Tibial nerve (tissue), 4 donors: Measurements from ENCODE around the gene RIN3. TPM values are rescaled to one million over a fixed set of nuclear protein-coding genes. Genes with fewer than 3 reads are reported as not detected.

Experiments
- DNase-seq, 2 donors: peaks; one replicate each; pipeline ENCODE4 v3.0.0-alpha.2; 2019; ENCODE audit warnings: low spot score in 2 of 2
- H3K27ac ChIP-seq, 4 donors: fragments of 200-600 bp; sonication (generic) in 3 of 4; one replicate each; pipeline ENCODE4 v1.5.1; 2017 to 2019; ENCODE audit warnings: mild to moderate bottlenecking in 1 of 4
- H3K27me3 ChIP-seq, 2 donors: fragments of 200-600 bp; sonication (generic) in 1 of 2; one replicate each; pipeline versions ENCODE4 v1.5.1 to v1.6.0; 2017 to 2019
- H3K36me3 ChIP-seq, 3 donors: fragments of 200-600 bp; sonication (generic); one replicate each; pipeline ENCODE4 v1.5.1; 2018 to 2019
- H3K4me1 ChIP-seq, 4 donors: fragments of 200-600 bp; sonication (generic) in 3 of 4; one replicate each; pipeline ENCODE4 v1.5.1; 2017 to 2019
- H3K4me3 ChIP-seq, 4 donors: fragments of 200-600 bp; sonication (generic) in 3 of 4; one replicate each; pipeline ENCODE4 v1.5.1; 2017 to 2019; ENCODE audit warnings: mild to moderate bottlenecking in 1 of 4, moderate library complexity in 1 of 4
- H3K9me3 ChIP-seq, 4 donors: fragments of 200-600 bp; sonication (generic) in 3 of 4; one replicate each; pipeline ENCODE4 v1.5.1; 2017 to 2019
- EP300 ChIP-seq, 2 donors: sonication (generic); formaldehyde crosslinking; IDR thresholded peaks; one replicate each; pipeline ENCODE4 v1.6.1; 2017; ENCODE audit warnings: antibody characterized with exemption in 2 of 2, mild to moderate bottlenecking in 1 of 2
- POLR2A ChIP-seq, 2 donors: fragments of 450-650 bp; IDR thresholded peaks; one replicate each; pipeline ENCODE4 v1.6.1; 2017; ENCODE audit warnings: antibody characterized with exemption in 2 of 2, mild to moderate bottlenecking in 2 of 2, moderate library complexity in 2 of 2
- WGBS, 2 donors: methylation state at CpG; one replicate each; pipeline ENCODE4 v1.1.5; 2018; 5-methylcytosine and 5-hydroxymethylcytosine counted together
- total RNA-seq, 4 donors: library from RNA; depleted of rRNA; stranded (reverse); fragments of >200 nt; gene quantifications; one replicate each; pipeline ENCODE4 v1.1.0, GENCODE V29; 2016
- TF ChIP-seq, protein P1 (sequence below), 5 experiments: fragments of 200-600 bp in 3 of 5; fragments of 450-650 bp in 2 of 5; sonication (generic) in 3 of 5; IDR thresholded peaks; one replicate each; pipeline ENCODE4 v1.5.1; 2016 to 2019; ENCODE audit warnings: antibody characterized with exemption in 5 of 5, mild to moderate bottlenecking in 3 of 5, moderate library complexity in 2 of 5

Gene RIN3
- total RNA-seq, 4 donors from 2014 or later: 14.2 to 34.2 (median 15.5) TPM

DNA sequence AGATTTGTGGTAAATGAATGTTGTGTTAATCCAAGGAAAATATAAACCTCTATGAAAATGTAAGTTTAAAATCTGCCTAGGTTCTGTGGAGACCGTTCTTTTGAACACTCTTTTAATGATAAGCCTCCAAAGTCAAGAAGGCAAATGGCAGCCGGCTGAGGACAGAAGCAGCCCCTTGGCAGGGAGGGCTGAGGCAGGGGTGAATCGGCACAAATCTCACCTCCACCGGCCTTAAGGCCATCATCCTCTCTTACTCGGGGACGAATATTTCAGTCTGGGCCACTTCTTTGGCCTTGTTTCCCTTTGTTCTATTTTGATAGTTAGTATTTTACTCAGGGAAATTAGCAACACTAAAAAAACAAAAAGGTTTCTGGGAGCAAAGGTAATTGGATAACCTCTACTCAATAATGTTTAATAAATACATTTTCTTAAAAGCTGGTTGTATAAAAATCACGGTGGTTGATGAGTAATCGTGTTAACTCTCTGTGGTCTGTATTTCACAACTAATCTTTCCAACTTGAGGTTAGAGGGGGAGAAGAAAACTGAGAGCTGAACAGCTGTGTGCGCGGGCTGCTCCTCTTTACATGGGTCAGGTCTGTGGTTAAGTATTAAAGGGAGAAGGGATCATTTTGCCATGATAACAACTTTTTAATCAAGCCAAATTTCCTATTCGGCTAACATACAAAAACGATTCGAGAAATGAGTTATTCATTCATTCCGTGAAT lies 216.2 kb downstream of the RIN3 start:
- Histone ChIP-seq H3K4me1 (peaks cover 0 to 6% (median 2%) of the 10 kb centered on the region in 4 donors), H3K36me3 (peaks cover 0 to 40% (median 5%) of the 10 kb centered on the region in 3 donors), H3K9me3 (no peaks in the 10 kb centered on the region), H3K27ac (no peak overlapping the region), H3K27me3 (no peaks in the 10 kb centered on the region), H3K4me3 (no peak overlapping the region)
- no peak for TF ChIP-seq EP300 (IDR thresholded peaks at IDR 0.05)
- DNase-seq: no peak
- 67 to 74% methylated on average over 14 of the region's 14 CpGs for WGBS, 2 donors

DNA sequence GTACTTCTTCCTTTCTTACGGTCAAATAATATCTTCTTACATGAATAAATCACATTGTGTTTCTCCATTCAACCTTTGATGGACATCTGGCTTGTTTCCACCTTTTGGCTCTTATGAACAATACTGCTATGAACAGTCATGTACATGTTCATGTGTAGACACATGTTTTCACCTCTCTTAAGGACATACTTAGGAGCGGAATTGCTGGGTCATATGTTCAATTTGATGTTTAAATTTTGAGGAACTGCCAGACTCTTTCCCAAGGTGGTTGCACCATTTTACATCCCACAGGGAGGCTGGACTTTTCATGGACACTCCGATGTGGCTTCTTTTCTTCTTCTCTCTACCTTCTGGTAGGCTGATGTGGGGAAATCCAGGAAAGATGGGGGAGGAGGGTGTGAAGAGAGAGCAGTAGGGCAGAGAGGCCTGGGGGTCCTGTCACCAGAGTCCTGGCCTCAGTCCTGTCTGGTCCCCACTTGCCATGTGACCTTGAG lies 218.1 kb downstream of the RIN3 start:
- no peaks in the 10 kb centered on the region for H3K27me3 ChIP-seq
- TF ChIP-seq, protein P1, sequence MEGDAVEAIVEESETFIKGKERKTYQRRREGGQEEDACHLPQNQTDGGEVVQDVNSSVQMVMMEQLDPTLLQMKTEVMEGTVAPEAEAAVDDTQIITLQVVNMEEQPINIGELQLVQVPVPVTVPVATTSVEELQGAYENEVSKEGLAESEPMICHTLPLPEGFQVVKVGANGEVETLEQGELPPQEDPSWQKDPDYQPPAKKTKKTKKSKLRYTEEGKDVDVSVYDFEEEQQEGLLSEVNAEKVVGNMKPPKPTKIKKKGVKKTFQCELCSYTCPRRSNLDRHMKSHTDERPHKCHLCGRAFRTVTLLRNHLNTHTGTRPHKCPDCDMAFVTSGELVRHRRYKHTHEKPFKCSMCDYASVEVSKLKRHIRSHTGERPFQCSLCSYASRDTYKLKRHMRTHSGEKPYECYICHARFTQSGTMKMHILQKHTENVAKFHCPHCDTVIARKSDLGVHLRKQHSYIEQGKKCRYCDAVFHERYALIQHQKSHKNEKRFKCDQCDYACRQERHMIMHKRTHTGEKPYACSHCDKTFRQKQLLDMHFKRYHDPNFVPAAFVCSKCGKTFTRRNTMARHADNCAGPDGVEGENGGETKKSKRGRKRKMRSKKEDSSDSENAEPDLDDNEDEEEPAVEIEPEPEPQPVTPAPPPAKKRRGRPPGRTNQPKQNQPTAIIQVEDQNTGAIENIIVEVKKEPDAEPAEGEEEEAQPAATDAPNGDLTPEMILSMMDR (IDR thresholded peaks at IDR 0.05): no peak
- no peak for TF ChIP-seq EP300 (IDR thresholded peaks at IDR 0.05)
- no peak for TF ChIP-seq POLR2A (IDR thresholded peaks at IDR 0.05)
- no peak for DNase-seq
- H3K9me3 ChIP-seq: no peaks in the 10 kb centered on the region
- H3K36me3 ChIP-seq: peaks cover 0 to 37% (median 5%) of the 10 kb centered on the region in 3 donors
- no peak overlapping the region for H3K4me3 ChIP-seq
- peaks cover 0 to 2% (median under 1%) of the 10 kb centered on the region in 4 donors for H3K4me1 ChIP-seq
- 95 to 98% methylated on average over 3 of the region's 3 CpGs for WGBS, 2 donors
- no peak overlapping the region for H3K27ac ChIP-seq

DNA sequence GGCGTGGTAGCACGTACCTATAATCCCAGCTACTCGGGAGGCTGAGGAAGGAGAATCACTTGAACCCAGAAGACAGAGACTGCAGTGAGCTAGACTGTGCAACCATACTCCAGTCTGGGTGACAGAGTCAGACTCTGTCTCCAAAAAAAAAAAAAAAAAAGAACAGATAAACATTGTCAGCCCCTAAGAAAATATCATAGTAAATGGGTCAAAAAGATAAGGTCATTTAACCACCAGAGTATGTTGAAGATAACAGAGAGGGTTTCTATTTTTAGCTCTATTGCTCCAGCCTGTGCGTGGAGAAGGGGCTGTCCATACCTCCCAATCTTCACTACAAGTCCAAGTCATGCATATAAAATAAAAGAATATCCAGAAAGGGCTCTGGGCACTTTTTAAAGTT lies 219.4 kb downstream of the RIN3 start:
- 78 to 84% methylated on average over 4 of the region's 4 CpGs for WGBS, 2 donors
- H3K4me3 ChIP-seq: no peak overlapping the region
- TF ChIP-seq, protein P1 (IDR thresholded peaks at IDR 0.05): no peak
- TF ChIP-seq POLR2A (IDR thresholded peaks at IDR 0.05) (no peak), EP300 (IDR thresholded peaks at IDR 0.05) (no peak)
- no peak for DNase-seq
- no peaks in the 10 kb centered on the region for H3K27me3 ChIP-seq
- H3K9me3 ChIP-seq: no peaks in the 10 kb centered on the region
- no peak overlapping the region for H3K27ac ChIP-seq
- no peaks in the 10 kb centered on the region for H3K4me1 ChIP-seq
- peaks cover 0 to 30% (median 5%) of the 10 kb centered on the region in 3 donors for H3K36me3 ChIP-seq

DNA sequence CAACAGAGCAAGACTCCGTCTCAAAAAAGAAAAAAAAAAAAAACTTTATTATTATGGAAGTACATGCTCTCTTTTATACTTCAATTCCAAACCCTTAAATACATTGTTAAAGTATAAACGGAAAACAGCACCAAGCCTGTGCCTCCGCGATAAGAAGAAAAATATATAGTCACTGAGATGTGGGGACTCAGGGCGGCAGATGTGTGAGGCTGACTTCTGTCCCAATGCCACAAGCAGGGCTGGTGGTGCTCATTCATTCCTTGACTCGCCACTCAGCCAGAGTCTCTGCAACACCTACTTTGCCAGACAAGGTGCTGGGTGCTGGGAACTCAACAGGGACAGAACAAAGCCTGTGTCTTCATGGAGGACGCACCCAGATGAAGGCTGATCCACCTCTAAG lies 221.0 kb downstream of the RIN3 start:
- Histone ChIP-seq H3K4me3 (no peak overlapping the region), H3K27ac (no peak overlapping the region), H3K36me3 (peaks cover 0 to 31% (median 5%) of the 10 kb centered on the region in 3 donors), H3K27me3 (no peaks in the 10 kb centered on the region), H3K4me1 (no peaks in the 10 kb centered on the region), H3K9me3 (no peaks in the 10 kb centered on the region)
- TF ChIP-seq EP300 (IDR thresholded peaks at IDR 0.05): no peak
- TF ChIP-seq POLR2A (IDR thresholded peaks at IDR 0.05): no peak
- TF ChIP-seq, protein P1 (IDR thresholded peaks at IDR 0.05): no peak
- DNase-seq: no peak
- WGBS, 2 donors: 88 to 96% methylated on average over 7 of the region's 7 CpGs

DNA sequence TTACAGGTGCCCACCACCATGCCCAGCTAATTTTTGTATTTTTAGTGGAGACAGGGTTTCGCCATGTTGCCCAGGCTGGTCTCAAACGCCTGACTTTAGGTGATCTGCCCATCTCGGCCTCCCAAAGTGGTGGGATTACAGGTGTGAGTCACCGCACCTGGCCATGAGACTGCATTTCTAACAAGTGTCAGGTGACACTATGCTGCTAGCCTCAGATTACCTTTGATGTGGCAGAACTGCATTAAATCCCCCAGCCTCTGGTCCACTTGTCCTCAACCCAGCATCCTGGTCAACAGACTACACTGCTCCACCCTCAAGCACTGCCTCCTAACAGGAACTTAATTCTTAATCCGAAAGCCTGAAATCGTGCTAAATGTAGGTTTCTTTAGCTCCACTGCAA lies 221.8 kb downstream of the RIN3 start:
- TF ChIP-seq EP300 (IDR thresholded peaks at IDR 0.05) (no peak), POLR2A (IDR thresholded peaks at IDR 0.05) (no peak)
- TF ChIP-seq, protein P1 (IDR thresholded peaks at IDR 0.05): no peak
- no peak overlapping the region for H3K4me3 ChIP-seq
- WGBS, 2 donors: 90 to 91% methylated on average over 6 of the region's 6 CpGs
- H3K4me1 ChIP-seq: no peaks in the 10 kb centered on the region
- no peak for DNase-seq
- peaks cover 0 to 37% (median 5%) of the 10 kb centered on the region in 3 donors for H3K36me3 ChIP-seq
- H3K27me3 ChIP-seq: no peaks in the 10 kb centered on the region
- H3K27ac ChIP-seq: no peak overlapping the region
- H3K9me3 ChIP-seq: no peaks in the 10 kb centered on the region
